GM23248 (cell line): ENCODE results near the gene CDC42EP4. TPM values are rescaled to one million over a fixed set of nuclear protein-coding genes. Genes with fewer than 3 reads are reported as not detected.

Source experiments
- DNase-seq: peaks from one replicate; pipeline ENCODE4 v3.0.0-alpha.2; 2015
- H2AFZ ChIP-seq: fragments of 200-600 bp; sonication (generic); 2 replicates; pipeline ENCODE4 v1.6.1; 2016; ENCODE audit warnings: antibody characterized with exemption
- H3F3A ChIP-seq: fragments of 200-600 bp; sonication (generic); 2 replicates; pipeline ENCODE4 v1.6.1; 2016; ENCODE audit warnings: mild to moderate bottlenecking, antibody characterized with exemption, mixed run types; ENCODE audit not compliant: insufficient read depth
- H3K27ac ChIP-seq: fragments of 200-600 bp; sonication (generic); 2 replicates; pipeline ENCODE4 v1.5.1; 2016; ENCODE audit warnings: mild to moderate bottlenecking
- H3K27me3 ChIP-seq: fragments of 200-600 bp; sonication (generic); replicated peaks from 2 replicates; pipeline ENCODE4 v1.6.1; 2016; ENCODE audit warnings: mild to moderate bottlenecking; ENCODE audit not compliant: insufficient read depth
- H3K36me3 ChIP-seq: fragments of 200-600 bp; sonication (generic); 2 replicates; pipeline ENCODE4 v1.6.1; 2016; ENCODE audit warnings: low read depth, mild to moderate bottlenecking
- H3K4me1 ChIP-seq: fragments of 200-600 bp; sonication (generic); 2 replicates; pipeline ENCODE4 v1.6.1; 2016; ENCODE audit warnings: mild to moderate bottlenecking; ENCODE audit not compliant: insufficient read depth
- H3K4me2 ChIP-seq: fragments of 200-600 bp; sonication (generic); one replicate; pipeline ENCODE4 v1.6.1; 2016; ENCODE audit warnings: mild to moderate bottlenecking; ENCODE audit not compliant: unreplicated experiment
- H3K4me3 ChIP-seq: fragments of 200-600 bp; sonication (generic); 2 replicates; pipeline ENCODE4 v1.5.1; 2016; ENCODE audit warnings: mild to moderate bottlenecking
- H3K79me2 ChIP-seq: fragments of 200-600 bp; sonication (generic); 2 replicates; pipeline ENCODE4 v1.6.1; 2016; ENCODE audit warnings: mild to moderate bottlenecking; ENCODE audit not compliant: insufficient read depth
- H3K9ac ChIP-seq: fragments of 200-600 bp; sonication (generic); 2 replicates; pipeline ENCODE4 v1.6.1; 2016; ENCODE audit warnings: mild to moderate bottlenecking
- H3K9me2 ChIP-seq: fragments of 200-600 bp; sonication (generic); 2 replicates; pipeline ENCODE4 v1.6.1; 2016; ENCODE audit warnings: mixed run types, mild to moderate bottlenecking, moderate library complexity; ENCODE audit not compliant: insufficient read depth
- H3K9me3 ChIP-seq: fragments of 200-600 bp; sonication (generic); one replicate; pipeline ENCODE4 v1.6.1; 2017; ENCODE audit warnings: low read depth
- H4K20me1 ChIP-seq: fragments of 200-600 bp; sonication (generic); 2 replicates; pipeline ENCODE4 v1.6.0; 2016; ENCODE audit not compliant: insufficient read depth
- EZH2 ChIP-seq: fragments of 200-600 bp; sonication (generic); IDR thresholded peaks from 2 replicates; pipeline ENCODE4 v1.6.1; 2018; ENCODE audit warnings: antibody characterized with exemption, mild to moderate bottlenecking; ENCODE audit not compliant: insufficient read depth, poor library complexity, severe bottlenecking
- EZH2phosphoT487 ChIP-seq: fragments of 200-600 bp; sonication (generic); IDR thresholded peaks from 2 replicates; pipeline ENCODE4 v1.6.1; 2018; ENCODE audit warnings: antibody characterized with exemption, moderate library complexity, mild to moderate bottlenecking, low read depth; ENCODE audit not compliant: insufficient read depth
- WGBS, 2 experiments: methylation state at CpG; one replicate each; pipeline ENCODE4 v1.1.6; 2015 to 2017; ENCODE audit warnings: low lambda C conversion rate in 2 of 2, low coverage in 1 of 2; ENCODE audit errors: missing lambda C conversion rate in 2 of 2; 5-methylcytosine and 5-hydroxymethylcytosine counted together
- in situ Hi-C: fragments of 300-500 bp; cut with MboI; formaldehyde crosslinking; loops from 2 replicates; pipeline ENCODE4 v1.15.0; 2020
- polyA plus RNA-seq: library from polyadenylated mRNA; unstranded; fragments of >200 nt; fragmentation: Nextera tagmentation; extraction: Ambion mirVana; gene quantifications from 2 replicates; pipeline ENCODE4 v1.2.1, GENCODE V29; 2016
- total RNA-seq: library from RNA; depleted of rRNA; stranded (reverse); fragments of >200 nt; shearing (Covaris generic); gene quantifications from 2 replicates; pipeline ENCODE4 v1.2.3, GENCODE V29; 2014

CDC42EP4 gene
- total and polyA plus RNA-seq, 2 experiments from 2014 or later, result 31.2 to 34.6 TPM

GRCh38 chr17:73318427-73318813 lies 6.6 kb upstream of the CDC42EP4 start:
- no peaks in the 10 kb centered on the region for H3K9me2 ChIP-seq
- no peaks in the 10 kb centered on the region for H3K9me3 ChIP-seq
- H3F3A ChIP-seq, result no peaks in the 10 kb centered on the region
- no peak overlapping the region for H3K9ac ChIP-seq
- peaks cover 12% of the 10 kb centered on the region for H3K4me1 ChIP-seq
- no peak overlapping the region for H3K4me2 ChIP-seq
- no peak overlapping the region for H2AFZ ChIP-seq
- 90 to 92% methylated on average over 8 of the region's 8 CpGs for WGBS, 2 experiments
- H4K20me1 ChIP-seq, result no peaks in the 10 kb centered on the region
- in situ Hi-C loops, result no loop called here
- H3K4me3 ChIP-seq, result no peak overlapping the region
- DNase-seq, result no peak
- H3K79me2 ChIP-seq, result no peaks in the 10 kb centered on the region
- H3K36me3 ChIP-seq, result no peaks in the 10 kb centered on the region
- no peak for TF ChIP-seq EZH2phosphoT487
- no peak for TF ChIP-seq EZH2
- no peak overlapping the region for H3K27ac ChIP-seq
- no peaks in the 10 kb centered on the region for H3K27me3 ChIP-seq

- Histone ChIP-seq H3K4me1 (peaks cover 9% of the 10 kb centered on the region; the same call in 1 of the 2 replicates), H4K20me1 (no peaks in the 10 kb centered on the region), H3K9me3 (no peaks in the 10 kb centered on the region), H3K9ac (no peak overlapping the region), H3K4me3 (no peak overlapping the region), H3F3A (no peaks in the 10 kb centered on the region), H3K9me2 (no peaks in the 10 kb centered on the region), H2AFZ (no peak overlapping the region), H3K36me3 (no peaks in the 10 kb centered on the region), H3K27ac (no peak overlapping the region), H3K4me2 (no peak overlapping the region), H3K79me2 (no peaks in the 10 kb centered on the region), H3K27me3 (no peaks in the 10 kb centered on the region)
- DNase-seq, result peak; percentile 26
- 76 to 82% methylated on average over 9 of the region's 9 CpGs for WGBS, 2 experiments
- in situ Hi-C loops, result no loop called here
- no peak for TF ChIP-seq EZH2phosphoT487
- no peak for TF ChIP-seq EZH2
These were observed 6.0 kb upstream of the CDC42EP4 start for GRCh38 chr17:73317513-73318426.

- peak; percentile 63 for DNase-seq
- Histone ChIP-seq H3K9me3 (no peaks in the 10 kb centered on the region), H2AFZ (no peak overlapping the region), H3F3A (no peaks in the 10 kb centered on the region), H3K4me3 (no peak overlapping the region), H3K4me2 (no peak overlapping the region), H3K79me2 (no peaks in the 10 kb centered on the region), H3K4me1 (peaks cover 9% of the 10 kb centered on the region; the same call in 1 of the 2 replicates), H3K27me3 (no peaks in the 10 kb centered on the region), H3K27ac (no peak overlapping the region), H4K20me1 (no peaks in the 10 kb centered on the region), H3K9me2 (no peaks in the 10 kb centered on the region), H3K36me3 (no peaks in the 10 kb centered on the region), H3K9ac (no peak overlapping the region)
- WGBS, 2 experiments, result 46 to 49% methylated on average over 8 of the region's 8 CpGs
- in situ Hi-C loops, result no loop called here
- TF ChIP-seq EZH2phosphoT487, result no peak
- no peak for TF ChIP-seq EZH2
These were observed 5.2 kb upstream of the CDC42EP4 start for GRCh38 chr17:73316919-73317505.

GRCh38 chr17:73315471-73315870 lies 3.7 kb upstream of the CDC42EP4 start:
- in situ Hi-C loops, result no loop called here
- 56 to 68% methylated on average over 4 to 5 of the region's 5 CpGs for WGBS, 2 experiments

More at GRCh38 chr17:73315471-73315870, 3.7 kb upstream of the CDC42EP4 start:
- Histone ChIP-seq H3K27me3 (no peaks in the 10 kb centered on the region), H3K9me3 (no peaks in the 10 kb centered on the region), H3K9me2 (no peaks in the 10 kb centered on the region), H3K9ac (no peak overlapping the region), H3K36me3 (no peaks in the 10 kb centered on the region), H3K4me1 (peaks cover 9% of the 10 kb centered on the region; the same call in 1 of the 2 replicates), H4K20me1 (no peaks in the 10 kb centered on the region), H3K4me3 (no peak overlapping the region), H3F3A (no peaks in the 10 kb centered on the region; the same call in 1 of the 2 replicates), H3K4me2 (no peak overlapping the region), H3K27ac (no peak overlapping the region), H2AFZ (no peak overlapping the region), H3K79me2 (peaks cover under 1% of the 10 kb centered on the region)
- TF ChIP-seq EZH2, result no peak
- no peak for TF ChIP-seq EZH2phosphoT487
- no peak for DNase-seq
